H1 (cell line): Measurements from ENCODE around the gene ADAD1. TPM values are rescaled to one million over a fixed set of nuclear protein-coding genes. Genes with fewer than 3 reads are reported as not detected.

Experiments used
- KDM4A ChIP-seq: IDR thresholded peaks from one replicate; pipeline ENCODE4 v1.7.1; 2012; ENCODE audit warnings: low read depth, mild to moderate bottlenecking, moderate library complexity, low read length, inconsistent platforms; ENCODE audit not compliant: severe bottlenecking
- PHF8 ChIP-seq: fragments of 200-600 bp; sonication (generic); conservative IDR thresholded peaks from 2 replicates; pipeline ENCODE4 v1.7.1; 2012; ENCODE audit warnings: low read depth, mild to moderate bottlenecking, inconsistent platforms, low read length, moderate library complexity
- polyA plus RNA-seq, 7 experiments: library from polyadenylated mRNA; depleted of rRNA in 3 of 7; stranded (reverse) in 5 of 7; unstranded in 2 of 7; fragments of >200 nt in 5 of 7; fragments of 200-250 nt in 2 of 7; gene quantifications; 1 replicate in 5 of 7; 2 replicates in 1 of 7; 4 replicates in 1 of 7; pipeline versions ENCODE4 v1.2.1 to v1.2.3, GENCODE V29; 2011 to 2013; ENCODE audit warnings: missing spikeins in 2 of 7, mixed read lengths in 2 of 7
- total RNA-seq: library from RNA; stranded (reverse); fragmentation: NEBNext Ultra II Directional; extraction: Animal tissue kit (Norgen Biotek cat#: 25700); gene quantifications from 2 replicates; pipeline ENCODE4 v1.2.1, GENCODE V29; 2021

The ADAD1 gene
- total and polyA plus RNA-seq, 2 of the 8 experiments (the other 6 are each of a cell fraction or from before 2014, with no cell fraction given) = not detected

- TF ChIP-seq PHF8 = no peak
- TF ChIP-seq KDM4A = no peak
Measured at GRCh38 chr4:122476126-122476525, 97.3 kb downstream of the ADAD1 start (continued).
